IMR-90 (cell line): ENCODE data around the gene FOXO3. TPM values are rescaled to one million over a fixed set of nuclear protein-coding genes. Genes with fewer than 3 reads are reported as not detected.

Experiments used
- ATAC-seq: fragments of 200-7000 bp; cut with Tn5 transposase; 2 replicates; pipeline ENCODE4 v1.9.1; 2020; ENCODE audit warnings: low read depth, mild to moderate bottlenecking, moderate library complexity
- BruUV-seq: library from RNA; stranded (reverse); fragments of 400-500 nt; replicated peaks from 2 replicates; lab custom pipeline; 2021; lab: Mats Ljungman, UMichigan
- CTCF ChIA-PET: fragments of 300-600 bp; formaldehyde crosslinking; extraction: SDS; loops from one replicate; lab custom pipeline; 2021; ENCODE audit warnings: antibody characterized with exemption; lab: Yijun Ruan, JAX
- POLR2A ChIA-PET: fragments of 300-600 bp; sonication (Branson Sonifier 250); formaldehyde crosslinking; loops from one replicate; lab custom pipeline; 2022; ENCODE audit warnings: antibody characterized with exemption; ENCODE audit not compliant: unreplicated experiment; lab: Charles Lee
- DNase-seq: peaks from one replicate; pipeline ENCODE4 v3.0.0; 2013
- H2AFZ ChIP-seq: replicated peaks from 2 replicates; pipeline ENCODE3; 2013; ENCODE audit warnings: low read length, mild to moderate bottlenecking; ENCODE audit not compliant: poor library complexity
- H2AK5ac ChIP-seq: 2 replicates; pipeline ENCODE4 v1.6.1; 2013; ENCODE audit warnings: low read depth, low read length, inconsistent platforms
- H2AK9ac ChIP-seq: replicated peaks from 2 replicates; pipeline ENCODE3; 2013; ENCODE audit warnings: mild to moderate bottlenecking, low read depth, low read length, moderate library complexity; ENCODE audit not compliant: poor library complexity
- H2BK120ac ChIP-seq: 2 replicates; pipeline ENCODE4 v1.6.1; 2013; ENCODE audit warnings: low read depth, low read length, inconsistent platforms
- H2BK15ac ChIP-seq: 3 replicates; pipeline ENCODE4 v1.6.1; 2013; ENCODE audit warnings: low read depth, low read length, inconsistent platforms
- H2BK20ac ChIP-seq: 2 replicates; pipeline ENCODE4 v1.6.1; 2013; ENCODE audit warnings: low read depth, mild to moderate bottlenecking, inconsistent platforms, low read length, moderate library complexity
- H2BK5ac ChIP-seq: 2 replicates; pipeline ENCODE4 v1.6.1; 2013; ENCODE audit warnings: mild to moderate bottlenecking, low read depth, low read length, inconsistent platforms; ENCODE audit not compliant: poor library complexity, severe bottlenecking
- H3K14ac ChIP-seq: replicated peaks from 2 replicates; pipeline ENCODE4 v1.6.1; 2013; ENCODE audit warnings: low read depth, low read length, inconsistent platforms
- H3K18ac ChIP-seq: 2 replicates; pipeline ENCODE4 v1.6.1; 2013; ENCODE audit warnings: low read depth, low read length, control low read depth
- H3K23ac ChIP-seq: 2 replicates; pipeline ENCODE4 v1.6.1; 2013; ENCODE audit warnings: low read depth, low read length, inconsistent platforms
- H3K27ac ChIP-seq: 2 replicates; pipeline ENCODE4 v1.5.1; 2013; ENCODE audit warnings: mild to moderate bottlenecking, control low read depth, low read length; ENCODE audit not compliant: insufficient read depth
- H3K27me3 ChIP-seq: 2 replicates; pipeline ENCODE4 v1.6.1; 2013; ENCODE audit warnings: low read length; ENCODE audit not compliant: control insufficient read depth, insufficient read depth
- H3K36me3 ChIP-seq: 2 replicates; pipeline ENCODE4 v1.6.1; 2013; ENCODE audit warnings: low read length, mixed read lengths; ENCODE audit not compliant: control insufficient read depth, insufficient read depth
- H3K4ac ChIP-seq: 2 replicates; pipeline ENCODE4 v1.6.1; 2013; ENCODE audit warnings: low read depth, low read length, inconsistent platforms
- H3K4me1 ChIP-seq: 2 replicates; pipeline ENCODE4 v1.6.1; 2013; ENCODE audit warnings: low read length, mixed read lengths; ENCODE audit not compliant: control insufficient read depth, insufficient read depth
- H3K4me2 ChIP-seq: 2 replicates; pipeline ENCODE4 v1.6.1; 2013; ENCODE audit warnings: low read depth, mild to moderate bottlenecking, control low read depth, low read length, moderate library complexity
- H3K4me3 ChIP-seq: 2 replicates; pipeline ENCODE4 v1.5.1; 2013; ENCODE audit warnings: low read depth, mild to moderate bottlenecking, control low read depth, low read length, moderate library complexity; ENCODE audit not compliant: insufficient read depth
- H3K56ac ChIP-seq: 2 replicates; pipeline ENCODE4 v1.6.1; 2013; ENCODE audit warnings: low read length, inconsistent platforms; ENCODE audit not compliant: insufficient read depth; ENCODE audit errors: extremely low read depth
- H3K79me1 ChIP-seq, 2 experiments: 2 replicates each; pipeline ENCODE4 v1.6.1; 2013; ENCODE audit warnings: low read length in 2 of 2, inconsistent platforms in 1 of 2, low read depth in 1 of 2
- H3K9ac ChIP-seq: 2 replicates; pipeline ENCODE4 v1.6.1; 2013; ENCODE audit warnings: low read depth, low read length, control low read depth
- H3K9me1 ChIP-seq: 2 replicates; pipeline ENCODE4 v1.6.1; 2013; ENCODE audit warnings: low read length, inconsistent platforms; ENCODE audit not compliant: insufficient read depth
- H3K9me3 ChIP-seq: 2 replicates; pipeline ENCODE4 v1.6.1; 2013; ENCODE audit warnings: low read length; ENCODE audit not compliant: control insufficient read depth, insufficient read depth
- H4K20me1 ChIP-seq: 2 replicates; pipeline ENCODE4 v1.6.1; 2013; ENCODE audit warnings: low read length, inconsistent platforms; ENCODE audit not compliant: insufficient read depth
- H4K5ac ChIP-seq: 2 replicates; pipeline ENCODE4 v1.6.1; 2013; ENCODE audit warnings: mild to moderate bottlenecking, low read depth, low read length, control low read depth
- H4K8ac ChIP-seq, 2 experiments: 2 replicates each; pipeline ENCODE4 v1.6.1; 2013; ENCODE audit warnings: low read depth in 2 of 2, low read length in 2 of 2, control low read depth in 1 of 2, inconsistent platforms in 1 of 2
- H4K91ac ChIP-seq: 2 replicates; pipeline ENCODE4 v1.6.1; 2013; ENCODE audit warnings: low read depth, low read length, inconsistent platforms; ENCODE audit not compliant: insufficient read depth
- BHLHE40 ChIP-seq: fragments of 150-350 bp; IDR thresholded peaks from 2 replicates; pipeline ENCODE4 v1.6.1; 2016; ENCODE audit warnings: mild to moderate bottlenecking, low read depth, low read length
- CEBPB ChIP-seq: IDR thresholded peaks from 2 replicates; pipeline ENCODE4 v1.6.1; 2012; ENCODE audit warnings: low read depth, low read length, improper control_type of control experiment
- CHD1 ChIP-seq: IDR thresholded peaks from 2 replicates; pipeline ENCODE4 v1.6.1; 2012; ENCODE audit warnings: low read depth, low read length, improper control_type of control experiment
- CTCF ChIP-seq: conservative IDR thresholded peaks from 2 replicates; pipeline ENCODE4 v1.5.1; 2012; ENCODE audit warnings: mild to moderate bottlenecking, low read depth, low read length, improper control_type of control experiment
- ELK1 ChIP-seq: fragments of 150-350 bp; IDR thresholded peaks from 2 replicates; pipeline ENCODE4 v1.6.1; 2016; ENCODE audit warnings: low read depth, mild to moderate bottlenecking, low read length, moderate library complexity, borderline replicate concordance
- FOS ChIP-seq: fragments of 150-350 bp; IDR thresholded peaks from 2 replicates; pipeline ENCODE4 v1.6.1; 2016; ENCODE audit warnings: low read depth, low read length
- MAFK ChIP-seq: IDR thresholded peaks from 2 replicates; pipeline ENCODE4 v1.6.1; 2012; ENCODE audit warnings: low read depth, low read length, improper control_type of control experiment
- MAZ ChIP-seq: IDR thresholded peaks from 2 replicates; pipeline ENCODE4 v1.6.1; 2012; ENCODE audit warnings: low read depth, mild to moderate bottlenecking, low read length, improper control_type of control experiment, moderate library complexity, borderline replicate concordance
- MXI1 ChIP-seq: IDR thresholded peaks from 2 replicates; pipeline ENCODE4 v1.6.1; 2012; ENCODE audit warnings: low read depth, mild to moderate bottlenecking, low read length, moderate library complexity, borderline replicate concordance
- POLR2A ChIP-seq: IDR thresholded peaks from 2 replicates; pipeline ENCODE4 v1.6.1; 2012; ENCODE audit warnings: mild to moderate bottlenecking, low read depth, low read length
- RAD21 ChIP-seq: IDR thresholded peaks from 2 replicates; pipeline ENCODE4 v1.6.1; 2012; ENCODE audit warnings: low read length, improper control_type of control experiment
- RCOR1 ChIP-seq: IDR thresholded peaks from 2 replicates; pipeline ENCODE4 v1.6.1; 2012; ENCODE audit warnings: mild to moderate bottlenecking, low read length, improper control_type of control experiment; ENCODE audit not compliant: insufficient replicate concordance
- RFX5 ChIP-seq: IDR thresholded peaks from 2 replicates; pipeline ENCODE4 v1.8.0; 2012; ENCODE audit warnings: low read depth, mild to moderate bottlenecking, low read length, moderate library complexity
- WGBS, 2 experiments: methylation state at CpG; one replicate each; pipeline versions ENCODE4 v1.1.5 to v1.1.7; 2013; ENCODE audit warnings: missing lambda C conversion rate in 2 of 2; ENCODE audit not compliant: insufficient read length in 1 of 2; ENCODE audit errors: extremely low coverage in 2 of 2; 5-methylcytosine and 5-hydroxymethylcytosine counted together
- dilution Hi-C: fragments of 300-500 bp; cut with HindIII; formaldehyde crosslinking; loops from one replicate; pipeline ENCODE4 v1.14.3; 2018; ENCODE audit warnings: low sequenced_read_pairs; ENCODE audit not compliant: unreplicated experiment
- in situ Hi-C: fragments of 300-500 bp; cut with MboI; formaldehyde crosslinking; loops from 3 replicates; pipeline ENCODE4 v1.14.3; 2019; ENCODE audit warnings: low sequenced_read_pairs, inconsistent platforms, mixed read lengths
- intact Hi-C: fragments of 100-400 bp; cut with micrococcal nuclease; formaldehyde crosslinking; loops from 2 replicates; pipeline ENCODE4 v1.10.0; 2022
- polyA plus RNA-seq, 3 experiments: library from polyadenylated mRNA; depleted of rRNA; stranded (reverse); fragments of >200 nt; gene quantifications; 2 replicates each; pipeline ENCODE4 v1.2.3, GENCODE V29; 2012; ENCODE audit warnings: low replicate concordance in 1 of 3
- total RNA-seq: library from RNA; depleted of rRNA; stranded (reverse); fragments of >200 nt; gene quantifications from 2 replicates; pipeline ENCODE4 v1.2.3, GENCODE V29; 2012
- TF ChIP-seq, protein P1 (sequence below): fragments of 150-350 bp; IDR thresholded peaks from 2 replicates; pipeline ENCODE4 v1.6.1; 2017; ENCODE audit warnings: mild to moderate bottlenecking, antibody characterized with exemption, low read length, low read depth

FOXO3 gene
- total and polyA plus RNA-seq, 2 of the 4 experiments (the other 2 are of a cell fraction), result 17.5 to 38.7 TPM

GRCh38 chr6:108543175-108543940 is 17.4 kb upstream of the FOXO3 start:
- no peak overlapping the region for H2BK20ac ChIP-seq
- peak overlapping the region; percentile 50; the same call in 1 of the 2 replicates for H2AK5ac ChIP-seq
- H3K18ac ChIP-seq, result no peak overlapping the region
- H3K79me1 ChIP-seq, result no peaks in the 10 kb centered on the region
- H3K56ac ChIP-seq, result no peak overlapping the region
- DNase-seq (no peak), ATAC-seq (no peak)
- no peak overlapping the region for H4K8ac ChIP-seq
- CTCF ChIA-PET, result interaction anchor here (1.6 to 3.2 kb wide), 3 partner anchors 350 to 529 kb away, joined by 5 to 24 read pairs (median 18); no protein-coding TSS in a partner anchor
- in situ Hi-C loops (loop anchor here (5.0 to 25.0 kb wide), 4 partner anchors 294 to 844 kb away; partner anchors contain the start of gene CD164), dilution Hi-C loops (loop anchor here (25.0 kb wide), 1 partner anchor 519 kb away; no protein-coding TSS in a partner anchor), intact Hi-C loops (loop anchor here (5.0 kb wide), 1 partner anchor 464 kb away; no protein-coding TSS in a partner anchor)
- peaks cover 10% of the 10 kb centered on the region for H3K4me1 ChIP-seq
- WGBS, 2 experiments, result 83% methylated on average over 1 of the region's 7 CpGs; no CpG with 5 or more reads in 1 of the 2 experiments
- H3K36me3 ChIP-seq, result no peaks in the 10 kb centered on the region
- H3K4me3 ChIP-seq, result no peak overlapping the region
- no peak overlapping the region for H3K14ac ChIP-seq
- no peaks in the 10 kb centered on the region for H3K27me3 ChIP-seq
- H3K27ac ChIP-seq, result no peak overlapping the region
- no TSS peak for BruUV-seq
- peak overlapping the region; percentile 24 for H2AFZ ChIP-seq
- H3K9me3 ChIP-seq, result no peaks in the 10 kb centered on the region
- 0 out of 3 replicates have a peak overlapping the region, but pooled peaks have one; percentile 7 for H2BK15ac ChIP-seq
- peaks cover 4% of the 10 kb centered on the region; the same call in 1 of the 2 replicates for H3K9me1 ChIP-seq
- no peak overlapping the region for H3K4ac ChIP-seq
- no peak overlapping the region for H3K4me2 ChIP-seq
- POLR2A ChIA-PET, result no interaction called here
- no peak overlapping the region for H2BK120ac ChIP-seq
- H2BK5ac ChIP-seq, result no peak overlapping the region
- no peak overlapping the region for H4K91ac ChIP-seq
- no peak overlapping the region for H3K9ac ChIP-seq
- H4K20me1 ChIP-seq, result no peaks in the 10 kb centered on the region
- no peak overlapping the region for H2AK9ac ChIP-seq
- 0 out of 2 replicates have a peak overlapping the region, but pooled peaks have one; percentile 7 for H3K23ac ChIP-seq
- no peak overlapping the region; the same call in 1 of the 2 replicates for H4K5ac ChIP-seq
- TF ChIP-seq, protein P1, sequence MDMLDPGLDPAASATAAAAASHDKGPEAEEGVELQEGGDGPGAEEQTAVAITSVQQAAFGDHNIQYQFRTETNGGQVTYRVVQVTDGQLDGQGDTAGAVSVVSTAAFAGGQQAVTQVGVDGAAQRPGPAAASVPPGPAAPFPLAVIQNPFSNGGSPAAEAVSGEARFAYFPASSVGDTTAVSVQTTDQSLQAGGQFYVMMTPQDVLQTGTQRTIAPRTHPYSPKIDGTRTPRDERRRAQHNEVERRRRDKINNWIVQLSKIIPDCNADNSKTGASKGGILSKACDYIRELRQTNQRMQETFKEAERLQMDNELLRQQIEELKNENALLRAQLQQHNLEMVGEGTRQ, result no peak
- TF ChIP-seq BHLHE40, result no peak
- TF ChIP-seq RAD21, result no peak
- no peak for TF ChIP-seq MXI1
- TF ChIP-seq CEBPB, result no peak
- no peak for TF ChIP-seq ELK1
- no peak for TF ChIP-seq RFX5
- TF ChIP-seq FOS, result no peak
- no peak for TF ChIP-seq MAZ
- no peak for TF ChIP-seq RCOR1
- no peak for TF ChIP-seq CHD1
- no peak for TF ChIP-seq MAFK
- TF ChIP-seq CTCF, result no peak
- no peak for TF ChIP-seq POLR2A
